Measurements from ENCODE around the gene DISP3.

DISP3 gene

DNA sequence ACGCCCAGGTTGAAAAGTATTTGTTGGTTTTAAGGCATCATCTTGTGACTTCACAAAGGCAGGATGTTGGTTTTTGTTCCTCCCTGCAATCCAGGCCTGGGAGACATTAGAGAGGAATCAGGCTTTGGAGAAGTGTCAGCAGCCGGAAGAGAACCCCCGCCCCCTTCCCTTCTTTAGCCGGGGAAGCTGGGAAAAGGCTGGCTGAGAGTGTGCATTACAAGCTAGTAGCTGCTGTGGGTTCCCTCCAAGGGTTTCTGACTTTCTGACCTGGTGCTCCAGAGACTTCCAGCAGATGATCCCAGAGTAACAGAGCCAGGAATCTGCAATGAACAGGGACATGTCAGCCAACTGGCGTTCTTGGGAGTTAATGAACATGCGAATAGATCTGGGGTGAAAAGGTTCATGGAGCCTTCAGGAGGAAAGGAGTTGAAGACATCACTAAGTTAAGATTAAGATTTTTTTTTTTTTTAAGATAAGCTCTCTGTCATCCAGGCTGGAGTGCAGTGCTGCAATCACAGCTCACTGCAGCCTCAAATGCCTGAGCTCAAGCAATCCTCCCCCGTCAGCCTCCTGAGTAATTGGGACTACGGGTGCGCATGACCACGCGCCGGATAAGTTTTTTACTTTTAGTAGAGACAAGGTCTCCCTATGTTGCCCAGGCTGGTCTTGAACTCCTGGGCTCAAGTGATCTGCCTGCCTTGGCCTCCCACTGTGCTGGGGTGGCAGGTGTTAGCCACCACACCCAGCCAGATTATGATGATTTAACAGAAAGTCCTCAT, 7.5 kb downstream of the DISP3 start:
- DNase-seq (ENCODE audit: low read depth): no peak

DNA sequence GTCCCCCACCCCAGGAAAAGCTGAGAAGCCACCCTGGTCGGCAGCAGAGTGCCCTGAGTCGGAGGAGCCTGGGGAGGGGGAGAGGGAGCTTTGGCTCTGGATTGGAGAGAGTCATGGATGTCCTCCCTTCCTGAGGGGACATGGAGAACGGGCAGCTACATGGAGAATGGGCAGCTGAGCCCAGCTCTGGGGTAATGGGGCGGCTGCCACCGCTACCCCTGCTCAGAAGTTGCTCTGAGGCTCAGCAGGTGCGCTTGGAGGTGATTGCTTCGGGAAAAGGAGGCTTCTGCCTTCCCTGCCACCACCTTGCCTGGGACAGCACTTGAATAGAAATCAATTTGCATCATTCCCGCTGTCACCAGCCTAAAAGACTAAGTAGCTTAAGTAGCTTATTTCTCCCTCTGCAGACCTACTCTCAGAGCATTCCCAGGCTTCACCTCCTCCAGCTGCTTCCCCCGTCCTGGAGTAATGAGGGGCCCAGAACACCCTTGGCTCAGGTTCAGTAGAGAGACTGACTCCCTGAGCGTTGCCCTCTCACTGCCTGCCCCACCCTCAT, 8.3 kb downstream of the DISP3 start:
- DNase-seq (ENCODE audit: low read depth): no peak

GRCh38 chr1:11488201-11488770, 9.3 kb downstream of the DISP3 start:
- no peak for DNase-seq (ENCODE audit: low read depth)

DNA sequence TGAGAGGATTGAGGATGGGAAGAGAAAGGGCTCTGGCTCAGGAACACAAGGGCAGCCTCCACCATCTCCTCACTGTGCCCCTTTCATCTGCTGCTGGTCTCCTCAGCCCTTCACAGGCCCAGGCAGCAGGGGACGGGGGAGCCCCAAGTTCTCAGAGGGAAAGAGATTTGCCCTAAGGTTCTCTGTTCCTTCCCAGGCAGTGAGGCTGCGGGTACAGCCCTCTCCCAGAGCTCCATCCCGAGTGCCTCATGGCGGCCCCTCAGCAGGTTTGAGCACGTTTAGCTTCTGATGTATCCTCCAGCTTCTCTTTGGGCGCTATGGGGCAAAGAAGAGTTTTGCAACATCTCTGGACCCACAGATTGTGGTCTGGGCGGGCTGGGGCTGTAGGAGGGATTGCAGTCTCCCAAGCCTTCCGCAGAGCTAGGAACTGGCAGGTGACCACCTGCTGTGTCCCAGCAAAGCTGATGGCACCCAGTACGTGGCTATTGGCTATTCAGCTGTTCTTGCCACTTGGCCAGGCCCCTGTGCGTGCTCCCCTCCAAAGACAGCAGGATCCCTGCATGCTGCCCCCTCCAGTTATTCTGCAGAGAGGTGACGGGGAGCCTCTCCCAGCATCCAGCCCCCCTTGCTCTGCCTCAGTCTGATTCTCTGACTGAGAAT, 10.1 kb downstream of the DISP3 start:
- DNase-seq (ENCODE audit: low read depth): no peak

DNA sequence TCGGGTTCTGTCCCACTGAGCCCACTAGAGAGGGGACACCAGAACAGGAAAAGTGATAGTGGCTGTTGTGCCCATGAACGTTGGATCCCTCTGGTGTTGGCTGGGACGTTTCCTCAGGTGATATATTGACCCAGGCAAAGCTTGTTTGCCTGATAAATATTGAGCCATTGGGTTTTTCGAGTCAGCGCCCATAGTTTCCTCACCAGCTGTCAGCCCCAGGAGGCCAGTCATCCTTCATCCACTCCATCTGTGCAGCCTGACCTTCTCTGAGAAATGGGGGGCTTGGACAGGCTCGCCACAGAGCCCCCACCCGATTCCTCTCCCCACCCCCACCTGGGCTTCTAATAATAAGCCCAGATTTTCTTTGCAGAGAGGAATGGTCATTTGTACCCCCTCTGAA, 13.3 kb downstream of the DISP3 start:
- DNase-seq (ENCODE audit: low read depth): no peak

- DNase-seq (ENCODE audit: low read depth): no peak
Measured at GRCh38 chr1:11493972-11494655, 15.2 kb downstream of the DISP3 start.

GRCh38 chr1:11494771-11495170, 15.8 kb downstream of the DISP3 start:
- no peak for DNase-seq (ENCODE audit: low read depth)

GRCh38 chr1:11495579-11495978, 16.6 kb downstream of the DISP3 start:
- DNase-seq (ENCODE audit: low read depth): no peak

- DNase-seq (ENCODE audit: low read depth): no peak
Measured at GRCh38 chr1:11496551-11497080, 17.7 kb downstream of the DISP3 start.

DNA sequence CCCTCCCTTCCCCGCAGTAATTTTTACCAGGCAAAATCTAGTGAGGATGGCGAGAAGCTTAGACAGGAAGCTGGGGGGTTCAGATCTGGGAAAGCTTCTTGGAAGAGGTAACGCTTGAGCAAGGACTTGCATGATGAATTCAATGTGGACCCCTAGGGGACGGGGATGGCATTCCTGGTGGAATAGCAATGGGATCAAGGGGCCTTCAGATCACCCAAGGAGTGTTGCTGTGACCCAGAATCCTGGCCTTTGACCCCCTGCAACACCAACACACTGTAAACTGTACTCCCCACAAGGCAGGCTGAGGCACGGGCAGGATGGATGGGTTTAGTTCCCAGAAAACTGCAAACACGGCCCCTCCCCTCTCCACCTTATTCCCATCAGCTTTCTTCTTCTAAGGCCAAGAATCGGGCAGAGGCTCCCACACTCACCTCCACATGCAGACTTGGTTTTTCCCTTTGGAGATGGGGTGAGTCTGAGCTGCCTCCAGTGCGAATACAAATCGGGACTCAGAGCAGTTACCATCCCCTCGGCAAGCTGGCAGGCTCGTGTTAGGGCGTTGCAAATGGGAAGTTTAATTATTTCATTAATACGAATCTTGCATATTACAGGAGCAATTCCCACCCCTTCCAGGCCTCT, 20.1 kb downstream of the DISP3 start:
- DNase-seq (ENCODE audit: low read depth): no peak

- no peak for DNase-seq (ENCODE audit: low read depth)
Measured at GRCh38 chr1:11499601-11500331, 20.8 kb downstream of the DISP3 start.

GRCh38 chr1:11500881-11501280, 21.9 kb downstream of the DISP3 start:
- DNase-seq (ENCODE audit: low read depth): no peak

DNA sequence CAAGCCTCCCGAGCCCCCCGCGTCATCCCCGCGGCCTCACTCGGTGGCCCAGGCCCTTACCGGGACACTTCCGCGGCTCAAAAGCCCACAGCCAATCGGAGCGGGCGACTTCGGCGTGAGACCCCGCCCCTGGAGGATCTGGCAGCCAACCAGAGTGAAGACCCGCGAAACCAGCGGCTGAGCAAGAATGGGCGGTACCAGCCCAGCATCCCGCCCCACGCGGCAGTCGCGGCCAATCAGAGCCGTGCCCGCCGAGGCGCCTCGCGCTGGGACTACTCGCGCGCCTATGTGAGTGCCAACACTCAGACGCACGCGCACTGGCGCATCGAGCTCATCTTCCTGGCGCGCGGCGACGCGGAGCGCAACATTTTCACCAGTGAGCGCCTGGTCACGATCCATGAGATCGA, 22.5 kb downstream of the DISP3 start:
- no peak for DNase-seq (ENCODE audit: low read depth)

DNA sequence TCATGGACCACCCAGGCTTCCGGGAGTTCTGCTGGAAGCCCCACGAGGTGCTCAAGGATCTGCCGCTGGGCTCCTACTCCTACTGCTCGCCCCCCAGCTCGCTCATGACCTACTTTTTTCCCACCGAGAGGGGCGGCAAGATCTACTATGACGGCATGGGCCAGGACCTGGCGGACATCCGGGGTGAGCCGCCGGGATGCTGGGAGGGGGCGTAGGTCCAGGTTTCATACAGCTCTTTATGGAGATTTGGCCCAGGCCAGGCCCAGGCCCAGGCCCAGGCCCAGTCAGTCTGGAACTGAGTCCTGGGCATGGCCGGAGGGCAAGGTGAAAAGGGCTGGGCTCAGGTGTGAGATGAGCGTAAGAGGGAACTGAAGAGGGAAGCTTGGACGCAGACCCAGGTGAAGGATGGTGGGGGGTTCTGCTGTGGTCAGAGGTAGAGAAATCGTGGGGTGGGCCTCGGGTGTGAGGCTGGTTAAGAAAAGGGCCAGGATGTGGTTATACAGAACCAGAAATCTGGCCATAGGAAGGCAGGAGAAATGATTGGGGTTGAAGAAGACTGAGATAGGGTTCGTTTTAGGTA, 23.0 kb downstream of the DISP3 start:
- DNase-seq (ENCODE audit: low read depth): no peak

DNA sequence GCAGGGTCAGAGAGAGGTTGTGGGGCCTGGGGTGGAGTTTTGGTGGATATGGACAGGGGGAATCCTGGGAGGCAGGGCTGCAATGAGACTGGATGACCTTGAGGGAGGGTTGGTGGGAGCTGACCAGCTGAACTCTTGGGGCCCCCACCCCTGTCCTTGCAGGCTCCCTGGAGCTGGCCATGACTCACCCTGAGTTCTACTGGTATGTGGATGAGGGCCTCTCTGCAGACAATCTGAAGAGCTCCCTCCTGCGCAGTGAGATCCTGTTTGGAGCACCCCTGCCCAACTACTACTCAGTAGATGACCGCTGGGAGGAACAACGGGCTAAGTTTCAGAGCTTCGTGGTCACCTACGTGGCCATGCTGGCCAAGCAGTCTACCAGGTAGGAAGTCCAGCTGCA, 23.6 kb downstream of the DISP3 start:
- no peak for DNase-seq (ENCODE audit: low read depth)

DNA sequence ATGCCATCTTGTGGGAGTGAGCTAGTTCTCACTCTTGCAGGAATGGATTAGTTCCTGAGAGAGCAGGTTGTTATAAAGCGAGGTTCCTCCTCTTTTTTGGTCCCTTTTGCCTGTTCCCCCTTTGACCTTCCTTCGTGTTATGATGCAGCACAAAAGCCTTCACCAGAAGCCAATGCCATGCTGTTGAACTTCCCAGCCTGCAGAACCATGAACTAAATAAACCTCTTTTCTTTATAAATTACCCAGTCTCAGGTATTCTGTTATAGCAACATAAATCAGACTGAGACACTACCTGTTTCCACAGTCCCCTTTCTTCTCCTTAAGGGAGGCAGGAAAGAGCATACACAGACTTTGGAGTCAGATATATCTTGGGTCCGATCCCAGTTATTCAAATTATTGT, 25.6 kb downstream of the DISP3 start:
- no peak for DNase-seq (ENCODE audit: low read depth)

- no peak for DNase-seq (ENCODE audit: low read depth)
Measured at GRCh38 chr1:11505591-11506538, 26.9 kb downstream of the DISP3 start.

DNA sequence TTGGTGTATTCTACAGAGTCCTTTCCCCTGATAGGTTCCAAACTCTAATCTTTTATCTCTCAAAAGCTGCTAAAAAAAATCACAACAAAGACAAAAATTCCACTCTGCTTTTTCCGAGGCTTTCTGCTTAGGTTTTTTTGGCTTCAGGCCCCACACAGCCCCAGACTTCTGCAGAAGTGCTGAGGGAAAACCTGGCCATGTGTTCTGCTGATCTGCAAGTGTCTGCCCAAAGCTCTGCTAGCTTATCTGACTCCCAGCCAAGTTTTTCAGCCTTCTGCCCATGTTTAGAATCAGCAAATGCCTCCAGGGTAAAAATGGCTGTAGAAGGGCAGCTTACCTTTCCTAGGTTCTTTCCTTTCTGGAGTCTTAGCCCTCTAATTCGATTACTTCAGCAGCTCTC, 28.4 kb downstream of the DISP3 start:
- DNase-seq (ENCODE audit: low read depth): no peak

- no peak for DNase-seq (ENCODE audit: low read depth)
Measured at GRCh38 chr1:11513681-11514080, 34.7 kb downstream of the DISP3 start.

- no peak for DNase-seq (ENCODE audit: low read depth)
Measured at GRCh38 chr1:11514366-11514765, 35.4 kb downstream of the DISP3 start.
